GM20000 (cell line): ENCODE data around the gene RFT1.

ENCODE experiments used
- DNase-seq: peaks from one replicate; pipeline ENCODE4 v3.0.0; 2012; ENCODE audit warnings: low spot score
- TF ChIP-seq, protein P1 (sequence below): IDR thresholded peaks from 2 replicates; pipeline ENCODE4 v1.5.1; 2012; ENCODE audit warnings: mild to moderate bottlenecking, control low read depth; ENCODE audit errors: extremely low read depth, missing control alignments

Gene RFT1, protein sequence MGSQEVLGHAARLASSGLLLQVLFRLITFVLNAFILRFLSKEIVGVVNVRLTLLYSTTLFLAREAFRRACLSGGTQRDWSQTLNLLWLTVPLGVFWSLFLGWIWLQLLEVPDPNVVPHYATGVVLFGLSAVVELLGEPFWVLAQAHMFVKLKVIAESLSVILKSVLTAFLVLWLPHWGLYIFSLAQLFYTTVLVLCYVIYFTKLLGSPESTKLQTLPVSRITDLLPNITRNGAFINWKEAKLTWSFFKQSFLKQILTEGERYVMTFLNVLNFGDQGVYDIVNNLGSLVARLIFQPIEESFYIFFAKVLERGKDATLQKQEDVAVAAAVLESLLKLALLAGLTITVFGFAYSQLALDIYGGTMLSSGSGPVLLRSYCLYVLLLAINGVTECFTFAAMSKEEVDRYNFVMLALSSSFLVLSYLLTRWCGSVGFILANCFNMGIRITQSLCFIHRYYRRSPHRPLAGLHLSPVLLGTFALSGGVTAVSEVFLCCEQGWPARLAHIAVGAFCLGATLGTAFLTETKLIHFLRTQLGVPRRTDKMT

GRCh38 chr3:53130179-53131061 is at the start of gene RFT1:
Gene RFT1, minus strand, starts transcription at chr3:53130435. Its CDS starts 35 bp downstream, at chr3:53130400.
- TF ChIP-seq, protein P1, sequence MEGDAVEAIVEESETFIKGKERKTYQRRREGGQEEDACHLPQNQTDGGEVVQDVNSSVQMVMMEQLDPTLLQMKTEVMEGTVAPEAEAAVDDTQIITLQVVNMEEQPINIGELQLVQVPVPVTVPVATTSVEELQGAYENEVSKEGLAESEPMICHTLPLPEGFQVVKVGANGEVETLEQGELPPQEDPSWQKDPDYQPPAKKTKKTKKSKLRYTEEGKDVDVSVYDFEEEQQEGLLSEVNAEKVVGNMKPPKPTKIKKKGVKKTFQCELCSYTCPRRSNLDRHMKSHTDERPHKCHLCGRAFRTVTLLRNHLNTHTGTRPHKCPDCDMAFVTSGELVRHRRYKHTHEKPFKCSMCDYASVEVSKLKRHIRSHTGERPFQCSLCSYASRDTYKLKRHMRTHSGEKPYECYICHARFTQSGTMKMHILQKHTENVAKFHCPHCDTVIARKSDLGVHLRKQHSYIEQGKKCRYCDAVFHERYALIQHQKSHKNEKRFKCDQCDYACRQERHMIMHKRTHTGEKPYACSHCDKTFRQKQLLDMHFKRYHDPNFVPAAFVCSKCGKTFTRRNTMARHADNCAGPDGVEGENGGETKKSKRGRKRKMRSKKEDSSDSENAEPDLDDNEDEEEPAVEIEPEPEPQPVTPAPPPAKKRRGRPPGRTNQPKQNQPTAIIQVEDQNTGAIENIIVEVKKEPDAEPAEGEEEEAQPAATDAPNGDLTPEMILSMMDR = no peak
- DNase-seq = peak; percentile 89

- no peak for DNase-seq
- TF ChIP-seq, protein P1 = no peak
Observed at GRCh38 chr3:53179580-53179979, 49.3 kb upstream of the RFT1 start.

DNA sequence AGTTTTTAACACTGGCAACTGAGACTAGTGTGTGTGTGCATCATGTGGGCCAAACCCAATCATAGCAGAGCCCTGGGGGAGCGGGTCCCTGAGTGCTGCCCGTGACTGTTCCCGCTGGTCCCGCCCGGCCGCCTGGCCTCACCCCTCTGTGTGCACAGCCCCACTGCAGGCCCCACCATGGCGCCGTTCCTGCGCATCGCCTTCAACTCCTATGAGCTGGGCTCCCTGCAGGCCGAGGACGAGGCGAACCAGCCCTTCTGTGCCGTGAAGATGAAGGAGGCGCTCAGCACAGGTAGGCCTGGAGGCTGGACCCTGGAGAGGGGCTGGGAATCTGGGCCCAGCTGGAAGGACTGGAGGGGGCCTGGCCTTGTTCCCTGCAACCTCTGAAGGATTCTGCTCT is 48.0 kb upstream of the RFT1 start:
- TF ChIP-seq, protein P1 = no peak

DNA sequence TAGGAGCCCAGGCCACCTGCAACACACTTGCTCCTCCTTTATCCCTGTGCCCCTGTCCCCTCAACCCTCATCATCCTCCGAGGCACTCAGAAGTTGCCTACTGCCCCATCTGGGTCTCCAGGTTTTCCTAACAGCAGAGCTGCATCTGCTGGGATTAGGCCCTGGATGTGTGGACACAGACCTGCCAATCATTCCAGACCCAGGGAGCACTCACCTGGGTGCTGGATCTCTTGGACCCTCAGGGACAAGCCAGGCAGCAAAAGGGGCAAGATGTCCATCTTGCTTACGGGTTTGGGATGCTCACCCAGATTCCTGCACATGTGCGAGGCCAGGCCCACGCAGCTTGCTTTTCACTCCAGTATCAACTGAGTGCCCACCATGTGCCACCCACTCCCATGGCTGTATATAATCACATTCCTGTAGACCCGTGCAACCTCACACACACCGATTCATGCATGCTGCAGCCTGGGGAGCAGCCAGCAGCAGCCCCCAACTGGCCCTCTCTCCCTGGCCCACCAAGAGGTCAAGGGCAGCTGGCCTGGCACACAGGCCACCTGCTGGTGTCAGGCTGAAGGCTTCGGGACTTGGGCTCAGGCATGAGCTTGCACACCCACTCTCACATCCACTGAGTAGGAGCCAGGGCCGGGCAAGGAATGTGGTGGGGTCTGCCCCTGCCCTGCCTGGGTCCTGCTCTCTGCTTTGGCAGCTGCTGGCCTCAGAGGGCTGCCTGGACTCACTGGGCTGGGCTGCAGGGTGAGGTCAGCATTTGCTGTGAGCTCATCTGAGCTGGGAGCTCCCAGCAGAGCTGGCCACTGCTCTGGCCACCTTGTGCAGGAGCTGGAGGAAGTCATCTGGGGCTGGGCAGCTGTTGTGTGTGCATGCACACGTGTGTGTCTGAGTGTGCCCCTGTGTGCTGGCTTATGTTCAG is 45.6 kb upstream of the RFT1 start:
- TF ChIP-seq, protein P1 = no peak

More for the DNA sequence above, 48.0 kb upstream of the RFT1 start:
- DNase-seq = no peak

GRCh38 chr3:53174346-53175250 is 44.4 kb upstream of the RFT1 start:
- peak; percentile 68 for DNase-seq

More for the DNA sequence above, 45.6 kb upstream of the RFT1 start:
- DNase-seq = no peak

More at GRCh38 chr3:53174346-53175250, 44.4 kb upstream of the RFT1 start:
- TF ChIP-seq, protein P1 = no peak
